Urothelium cell line (cell line): ENCODE results near the gene SIM1.

Experiments used
- DNase-seq: peaks from one replicate; pipeline ENCODE4 v3.0.0; 2011; ENCODE audit warnings: low spot score, mixed read lengths
- FAIRE-seq: peaks from 2 replicates; lab custom pipeline; 2011; peaks lifted over from hg19 to GRCh38; lab: Jason Lieb, UNC

SIM1 gene

DNA sequence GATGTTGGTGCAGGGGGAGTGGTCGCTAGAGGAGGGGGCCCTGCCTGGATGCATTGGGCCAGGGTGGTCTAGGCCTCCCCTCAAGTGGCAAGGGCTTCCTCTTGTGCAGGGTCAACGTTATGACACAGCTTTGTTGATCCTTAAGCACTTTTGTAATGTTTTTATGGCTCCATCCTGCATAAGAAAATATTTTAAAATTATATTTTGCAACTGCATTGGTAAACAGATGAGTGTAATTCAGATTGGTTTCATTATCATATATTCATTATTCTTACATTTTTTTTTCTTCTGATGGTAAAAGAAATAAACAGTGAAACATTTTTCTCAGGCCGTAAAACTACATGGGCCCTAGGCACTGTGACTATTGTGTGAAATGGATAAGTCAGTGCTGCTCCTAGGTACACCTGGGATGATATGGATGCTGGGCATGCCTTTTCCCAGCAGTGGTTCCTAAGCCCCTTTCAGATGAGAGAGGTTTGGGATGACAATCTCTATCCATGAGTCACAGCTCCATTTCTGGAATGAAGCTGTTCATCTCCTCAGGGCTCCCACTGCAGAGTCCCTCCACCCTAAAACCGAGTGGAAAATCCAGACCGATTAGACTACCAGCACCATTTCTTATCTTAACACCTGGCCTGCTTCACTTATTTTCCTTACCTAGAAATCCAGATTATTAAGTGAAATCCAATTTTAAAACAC is 5.8 kb upstream of the SIM1 start:
- FAIRE-seq: no peak

DNA sequence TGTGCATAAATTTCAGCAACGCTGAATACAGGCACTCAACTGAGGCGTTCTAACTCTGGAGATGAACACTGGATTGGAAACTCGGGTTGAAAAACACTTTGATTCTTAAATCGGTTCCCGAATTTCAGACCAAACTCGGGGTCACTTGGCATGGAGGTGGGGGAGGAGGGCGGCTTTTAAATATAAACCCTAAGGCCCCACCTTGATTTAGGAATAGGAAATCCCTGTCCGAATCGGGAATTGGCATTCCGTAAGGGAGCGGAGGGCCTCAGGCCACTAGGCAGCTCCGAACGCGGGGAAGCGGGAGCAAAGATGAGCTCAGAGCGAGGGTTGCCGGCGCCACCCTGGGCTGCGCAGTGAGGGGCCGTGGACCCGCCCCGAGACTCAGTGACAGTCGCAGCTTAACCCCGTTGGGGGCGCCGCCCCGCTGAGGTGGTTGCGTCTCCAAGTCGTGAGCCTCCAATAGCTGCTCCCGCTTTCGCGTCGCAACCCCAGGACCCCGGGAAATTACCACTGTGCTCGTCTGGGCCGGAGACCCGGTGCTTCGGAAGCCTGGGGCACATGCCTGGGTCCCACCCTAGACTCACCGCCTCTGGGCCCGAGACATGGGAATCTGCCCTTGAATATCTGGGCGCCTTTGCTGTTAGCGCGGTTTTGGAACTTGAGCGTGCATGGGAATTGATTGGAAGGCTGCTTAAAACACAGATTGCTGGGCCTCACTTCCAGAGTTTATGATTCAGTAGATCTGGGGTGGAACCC is 4.6 kb upstream of the SIM1 start:
- DNase-seq (no peak), FAIRE-seq (no peak)

More for the DNA sequence above, 5.8 kb upstream of the SIM1 start:
- DNase-seq: peak; percentile 6

DNA sequence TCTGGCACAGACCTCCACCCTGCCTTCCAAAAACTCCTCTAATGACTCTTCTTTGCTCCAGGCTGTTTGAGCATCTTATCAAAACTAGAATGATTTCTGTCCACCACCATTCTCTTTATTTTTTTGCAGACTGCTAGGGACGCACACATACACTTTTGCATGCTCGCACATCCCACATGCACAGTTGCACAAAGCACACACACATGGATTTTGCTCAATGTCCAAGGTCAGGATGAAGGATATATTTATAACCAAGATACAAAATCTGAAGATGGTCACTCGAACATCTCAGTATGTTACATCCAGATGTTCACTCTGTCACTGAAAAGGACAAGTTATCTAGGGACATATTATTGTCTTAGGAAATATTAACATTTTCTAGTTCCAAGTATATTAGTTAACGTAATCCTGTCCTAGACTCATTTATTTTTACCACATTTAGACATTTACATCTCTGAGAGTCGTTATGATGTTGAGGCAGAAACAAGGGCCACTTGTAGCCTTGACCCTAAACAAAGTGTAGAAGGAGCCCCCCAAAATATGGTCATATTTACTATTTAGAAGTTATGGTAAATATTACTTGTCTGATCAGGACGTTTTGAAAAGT is 3.4 kb upstream of the SIM1 start:
- DNase-seq: no peak
- no peak for FAIRE-seq

DNA sequence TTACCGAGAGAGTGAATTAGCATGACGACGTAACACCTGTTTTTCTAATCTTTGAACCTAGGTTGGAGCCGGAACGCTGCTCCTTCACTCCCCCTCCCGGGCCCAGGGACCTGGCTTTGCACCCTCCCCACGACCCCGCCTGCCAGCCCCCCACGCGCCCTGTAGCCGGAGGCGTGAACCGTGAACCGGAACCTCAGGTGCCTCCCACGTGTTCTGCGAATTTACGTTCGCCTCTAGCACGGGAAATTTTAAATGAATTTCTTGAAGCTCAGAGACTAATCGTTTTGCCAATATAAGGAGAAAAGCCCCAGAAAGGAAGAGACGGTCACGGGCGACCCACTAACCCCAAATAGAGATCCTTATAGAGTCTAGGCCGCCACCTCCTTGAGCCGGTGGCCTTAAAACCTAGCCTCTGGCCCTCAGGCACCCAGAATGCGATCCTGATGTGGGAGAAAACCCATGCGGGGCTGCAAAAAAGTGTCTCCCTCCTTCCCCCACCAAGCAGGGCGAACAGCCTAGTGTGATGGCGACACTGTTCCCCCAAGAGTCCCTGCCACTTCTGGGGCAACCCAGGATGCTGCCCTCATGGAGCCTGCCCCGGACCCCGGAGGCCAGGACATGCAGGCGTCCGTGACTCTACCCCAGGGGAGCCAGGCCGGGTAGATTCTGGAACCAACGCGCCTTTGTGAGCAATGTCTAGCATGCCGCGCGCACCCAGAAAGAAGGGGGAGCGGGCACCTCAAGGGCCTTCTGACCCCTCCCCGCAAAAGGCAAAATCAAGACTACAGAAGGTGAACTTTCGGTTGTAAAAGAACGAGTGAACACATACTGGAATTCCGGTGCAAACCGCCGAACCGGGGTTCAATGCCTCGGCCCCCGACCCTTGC is 2.7 kb upstream of the SIM1 start:
- FAIRE-seq (no peak), DNase-seq (no peak)

DNA sequence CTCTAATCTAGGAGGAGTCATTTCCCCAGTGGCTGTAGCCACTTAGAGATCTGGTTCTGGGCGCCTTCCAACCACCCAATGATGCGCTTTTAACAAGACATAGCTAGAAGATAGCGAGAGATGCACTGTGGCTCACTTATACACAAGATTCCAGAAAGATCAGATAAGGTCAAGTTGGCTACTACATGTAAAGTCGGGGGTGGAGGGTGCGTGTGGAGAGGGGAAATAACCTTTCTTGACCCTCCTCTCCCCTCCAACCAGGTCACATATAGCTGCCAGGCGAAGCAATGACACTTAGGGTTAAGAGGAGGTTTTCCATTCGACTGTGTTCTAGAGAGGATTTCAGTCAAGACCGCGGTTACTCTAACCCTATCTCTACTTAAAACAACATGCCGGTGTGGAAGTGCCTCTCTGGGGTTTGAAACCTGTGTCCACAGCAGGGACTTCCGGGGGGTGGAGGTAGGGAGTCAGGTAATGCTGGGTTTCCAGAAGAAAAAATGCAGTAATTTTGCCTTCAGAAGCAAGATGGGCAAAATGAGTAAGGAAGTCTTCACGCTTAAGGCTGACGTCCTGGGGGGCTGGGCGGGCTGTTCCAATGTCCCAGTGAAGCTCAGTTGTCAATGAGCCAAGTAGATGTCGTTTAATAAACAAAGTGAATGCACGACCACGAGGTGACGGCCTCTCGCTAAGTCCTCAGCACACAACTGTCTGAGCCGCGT is 1.8 kb upstream of the SIM1 start:
- no peak for DNase-seq
- no peak for FAIRE-seq

DNA sequence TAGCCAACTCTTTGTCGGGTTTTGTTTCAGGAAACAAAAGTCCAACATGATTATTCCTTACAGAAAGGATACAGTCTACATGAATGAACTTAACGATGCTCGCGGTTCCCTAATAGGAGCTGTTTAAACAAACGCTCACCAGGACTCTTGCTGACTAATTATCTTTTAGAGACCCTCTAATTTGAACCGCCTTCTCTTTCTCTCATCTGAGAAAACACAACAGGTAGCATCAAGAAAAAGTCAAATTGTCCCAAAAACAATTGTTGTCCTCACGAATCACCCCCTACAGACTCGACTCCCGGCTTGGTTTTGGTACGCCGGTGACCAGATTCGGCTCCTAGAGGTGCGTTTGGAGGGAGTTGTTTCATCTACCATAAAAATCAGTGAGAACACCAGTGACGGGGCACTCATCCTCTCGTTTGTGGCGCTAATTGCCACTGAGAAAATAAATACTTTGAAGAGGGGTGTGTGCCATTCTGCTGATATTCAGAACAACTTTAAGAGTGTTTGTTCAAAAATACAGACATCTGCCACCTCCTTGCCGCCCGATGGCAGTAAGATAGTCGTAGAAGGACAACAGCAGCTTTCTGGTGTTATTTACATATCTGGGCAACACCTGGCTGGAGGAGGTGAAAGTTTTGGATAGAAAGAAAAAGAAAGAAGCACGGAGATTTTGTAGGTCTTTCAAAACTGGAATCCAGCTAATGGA is 1.1 kb upstream of the SIM1 start:
- DNase-seq (no peak), FAIRE-seq (no peak)

DNA sequence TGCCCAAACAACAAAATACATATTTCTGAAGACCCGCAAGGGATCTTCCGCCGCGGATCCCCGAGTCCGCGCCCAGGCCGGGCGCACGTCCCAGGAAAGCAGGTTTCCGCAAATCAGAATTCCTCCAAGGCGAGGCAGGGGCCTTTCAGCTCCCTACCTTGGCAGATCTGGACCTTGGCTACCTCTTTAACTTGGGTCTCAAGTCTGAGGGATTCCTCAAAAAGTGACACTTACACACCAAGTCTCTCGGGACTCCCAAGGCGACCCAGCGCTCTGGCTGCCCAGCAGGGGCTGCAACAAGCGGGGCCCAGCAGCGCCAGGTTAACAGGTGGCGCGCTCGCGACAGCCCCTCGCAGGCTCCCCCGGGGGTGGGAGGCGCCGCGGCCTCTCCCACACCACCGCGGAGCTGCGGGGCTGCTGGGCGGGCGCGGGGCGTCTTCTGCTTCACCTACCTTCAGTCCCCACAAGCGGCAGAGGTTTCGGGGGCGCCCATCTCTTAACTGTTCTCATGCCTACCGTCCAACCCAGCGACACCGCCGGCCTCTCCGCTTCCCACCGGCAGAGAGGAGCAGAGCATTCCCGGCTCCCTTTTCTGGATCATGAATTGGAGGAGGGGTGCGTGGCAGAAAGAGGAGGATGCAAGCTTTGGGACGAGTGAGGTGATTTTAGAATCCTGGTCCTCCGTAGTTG is 414 bp downstream of the SIM1 start:
- DNase-seq: no peak
- no peak for FAIRE-seq

DNA sequence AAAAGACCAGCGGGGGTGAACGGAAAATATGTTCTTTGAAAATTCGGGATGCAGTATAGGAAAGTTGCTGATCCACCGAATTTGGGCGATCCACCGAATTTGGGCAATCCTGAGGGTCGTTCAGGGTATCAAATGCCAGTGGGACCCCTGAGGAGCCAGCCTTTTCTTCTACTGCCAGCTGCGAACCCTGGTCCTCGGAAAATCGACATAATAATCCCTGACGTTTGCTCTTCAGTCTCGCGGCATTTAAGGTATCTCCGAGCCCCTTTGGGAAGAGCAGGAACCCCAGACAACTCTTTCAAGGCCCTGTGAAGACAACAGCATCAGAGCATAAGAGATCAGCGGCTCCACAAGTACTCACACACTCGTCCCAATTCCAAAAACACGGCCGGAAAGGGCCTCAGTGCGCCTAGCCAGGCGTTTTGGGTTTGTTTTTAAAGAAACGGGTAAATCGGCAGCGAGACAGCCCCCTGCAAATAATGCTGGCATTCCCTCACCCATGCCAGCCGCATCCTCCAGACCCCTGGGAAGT is 1.0 kb downstream of the SIM1 start:
- DNase-seq (no peak), FAIRE-seq (no peak)

DNA sequence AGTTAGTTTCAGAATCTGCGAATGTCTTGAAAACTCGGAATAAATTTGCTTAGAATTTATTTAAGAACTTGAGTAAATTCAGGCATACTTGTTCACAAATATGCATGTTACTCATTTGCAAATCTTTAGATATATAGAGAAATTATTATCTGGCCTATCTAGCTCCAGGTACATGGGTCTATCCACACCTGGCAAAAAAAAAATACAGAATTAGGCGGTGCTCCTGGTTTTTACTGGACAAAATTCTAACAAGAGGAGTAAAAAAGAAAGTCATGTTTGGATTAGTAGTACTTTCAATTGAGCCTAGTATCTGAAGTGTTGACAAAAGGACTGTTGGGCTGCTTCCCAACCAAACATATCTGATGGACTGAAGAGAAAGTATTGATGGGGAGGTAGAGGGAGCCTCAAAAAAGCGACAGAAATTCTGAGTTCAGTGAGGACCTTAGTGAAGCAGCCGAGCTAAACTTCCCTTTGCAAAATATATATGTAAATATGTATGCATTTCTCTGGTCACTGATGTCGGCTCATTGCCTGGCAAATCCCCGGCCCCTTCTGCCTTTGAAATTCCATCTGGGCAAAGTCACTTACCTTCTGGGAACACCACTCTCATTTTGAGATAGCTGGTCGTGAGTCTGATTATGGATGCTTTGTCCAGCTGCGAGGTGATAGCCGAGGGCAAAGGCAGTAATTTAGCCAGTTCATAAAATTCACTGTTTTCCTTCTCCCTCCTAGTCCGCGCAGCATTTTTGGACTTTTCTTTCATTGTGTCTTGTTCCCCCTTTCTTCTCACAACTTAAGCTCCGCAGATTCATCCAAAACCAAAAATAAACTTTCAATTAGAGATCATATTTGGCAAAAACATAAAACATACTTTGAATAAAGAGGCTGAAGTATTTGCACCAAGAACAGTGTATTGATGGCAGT is 1.8 kb downstream of the SIM1 start:
- no peak for FAIRE-seq

DNA sequence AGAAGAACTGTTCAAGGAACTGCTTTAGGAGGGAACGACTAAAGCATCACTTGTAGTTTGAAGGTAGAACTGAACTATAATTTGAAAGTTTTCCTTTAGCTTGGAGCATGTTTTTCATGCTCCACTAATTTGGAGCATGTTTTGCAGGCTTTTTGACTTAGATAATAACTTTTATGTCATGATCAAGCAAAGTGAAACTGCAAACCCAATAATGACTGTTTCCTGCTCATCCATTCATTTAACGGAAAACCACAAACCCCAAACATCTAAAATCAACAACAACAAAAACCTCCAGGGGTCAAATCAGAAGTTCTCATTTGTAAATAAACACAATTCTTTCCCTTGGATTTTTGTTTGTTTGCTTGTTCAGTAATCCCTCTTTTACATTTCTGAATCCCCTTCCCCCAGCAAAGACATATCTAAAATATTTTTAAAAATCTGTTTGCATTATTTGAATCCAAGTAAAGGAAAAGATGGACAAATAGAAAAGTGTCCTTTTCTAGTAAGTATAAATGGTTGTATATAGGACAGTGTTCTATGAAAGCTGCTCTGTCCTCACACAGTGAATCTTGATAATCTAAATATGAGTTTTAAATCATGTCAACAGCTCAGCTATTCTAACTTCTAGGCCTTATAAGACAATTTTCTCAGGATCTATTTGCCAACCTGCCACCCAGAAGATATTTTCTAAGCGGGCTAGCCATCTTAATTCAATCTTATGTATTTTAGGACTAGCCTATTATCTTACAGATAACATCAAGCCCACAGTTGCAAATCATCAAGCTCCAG is 2.6 kb downstream of the SIM1 start:
- DNase-seq: no peak
- FAIRE-seq: no peak

More for the DNA sequence above, 1.8 kb downstream of the SIM1 start:
- DNase-seq: no peak

DNA sequence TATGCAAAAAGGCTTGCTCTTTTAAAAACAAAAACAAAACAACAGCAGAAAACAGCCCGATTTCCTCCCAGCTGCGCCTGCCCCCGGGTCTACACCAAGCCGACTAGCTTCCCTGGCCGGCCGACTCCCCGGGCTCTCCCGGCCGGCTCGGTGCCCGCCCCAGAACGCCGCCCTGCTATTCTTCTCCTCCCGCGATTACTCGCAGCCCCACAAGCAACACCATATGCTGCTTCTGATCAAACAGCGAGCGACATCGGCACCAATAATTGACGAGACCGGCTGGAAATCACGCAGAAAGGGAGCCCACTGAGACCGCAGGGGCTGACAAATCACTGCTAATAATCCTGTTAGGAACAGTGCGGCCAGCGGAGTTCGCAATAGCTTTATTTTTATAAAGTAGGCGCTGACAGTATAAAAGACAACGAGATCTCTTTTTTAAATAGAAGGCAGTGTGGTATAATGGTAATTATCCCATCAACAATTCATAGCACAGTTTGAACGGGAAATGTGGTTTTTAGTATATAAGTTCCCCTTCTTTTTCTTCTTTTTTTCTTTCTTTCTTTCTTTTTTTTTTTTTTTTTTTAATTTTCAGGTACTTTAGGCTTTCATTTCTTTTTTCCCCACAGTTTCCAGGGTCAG is 3.3 kb downstream of the SIM1 start:
- FAIRE-seq: no peak

DNA sequence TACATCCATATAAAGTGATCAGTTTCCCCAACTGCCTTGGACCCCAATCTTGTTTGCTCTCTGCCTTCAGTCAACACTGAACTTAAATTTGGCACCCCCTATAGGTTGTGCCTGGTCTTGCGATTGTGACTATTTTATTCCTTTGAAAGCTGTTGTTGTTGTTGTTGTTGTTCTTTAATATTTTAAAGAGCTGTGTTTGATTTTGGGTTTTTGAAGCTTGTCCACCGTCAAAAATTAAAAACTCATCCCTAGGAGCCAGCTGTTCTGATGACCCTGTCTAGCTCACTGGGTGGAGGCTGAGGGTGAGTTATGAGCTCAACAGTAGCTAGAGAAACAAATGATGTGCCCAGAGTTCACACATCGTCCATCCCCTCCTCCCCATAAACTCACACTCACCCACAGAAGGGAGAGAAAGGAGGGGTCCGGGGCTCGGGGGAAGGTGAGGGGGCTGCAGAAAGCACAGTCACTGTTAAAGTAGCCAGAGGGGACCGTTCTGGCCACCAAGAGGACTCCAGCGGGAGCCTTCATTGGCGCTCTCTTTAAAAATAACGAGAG is 4.0 kb downstream of the SIM1 start:
- no peak for FAIRE-seq

More for the DNA sequence above, 3.3 kb downstream of the SIM1 start:
- peak; percentile 70 for DNase-seq

DNA sequence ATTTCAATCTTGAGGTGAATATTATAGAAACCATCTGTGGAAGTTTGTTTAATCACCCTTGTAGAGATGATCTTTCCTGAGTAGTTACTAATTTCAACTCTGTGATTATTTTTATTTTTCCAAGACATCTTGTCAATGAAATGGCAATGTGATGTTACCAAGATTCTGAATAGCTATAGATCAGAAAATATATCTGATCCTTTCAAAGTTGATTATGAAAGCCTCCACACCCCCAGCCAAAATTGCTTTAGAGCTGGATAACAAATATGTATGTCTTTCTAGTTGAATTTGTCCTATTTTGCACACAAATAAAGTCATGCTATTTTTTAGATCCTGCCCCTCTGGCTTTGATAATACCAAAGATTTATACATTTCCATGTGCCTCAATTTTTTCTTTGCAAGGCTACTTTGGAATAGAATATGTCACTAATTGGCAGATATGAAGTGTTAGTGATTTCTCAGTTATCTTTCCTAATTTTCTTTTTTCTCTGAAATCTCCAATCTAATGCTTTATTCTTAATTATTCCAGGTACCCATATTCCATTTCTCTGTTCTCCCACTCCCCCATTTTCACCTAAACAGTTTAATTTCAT is 5.0 kb downstream of the SIM1 start:
- FAIRE-seq: no peak
- DNase-seq: no peak

More for the DNA sequence above, 4.0 kb downstream of the SIM1 start:
- peak; percentile 18 for DNase-seq

DNA sequence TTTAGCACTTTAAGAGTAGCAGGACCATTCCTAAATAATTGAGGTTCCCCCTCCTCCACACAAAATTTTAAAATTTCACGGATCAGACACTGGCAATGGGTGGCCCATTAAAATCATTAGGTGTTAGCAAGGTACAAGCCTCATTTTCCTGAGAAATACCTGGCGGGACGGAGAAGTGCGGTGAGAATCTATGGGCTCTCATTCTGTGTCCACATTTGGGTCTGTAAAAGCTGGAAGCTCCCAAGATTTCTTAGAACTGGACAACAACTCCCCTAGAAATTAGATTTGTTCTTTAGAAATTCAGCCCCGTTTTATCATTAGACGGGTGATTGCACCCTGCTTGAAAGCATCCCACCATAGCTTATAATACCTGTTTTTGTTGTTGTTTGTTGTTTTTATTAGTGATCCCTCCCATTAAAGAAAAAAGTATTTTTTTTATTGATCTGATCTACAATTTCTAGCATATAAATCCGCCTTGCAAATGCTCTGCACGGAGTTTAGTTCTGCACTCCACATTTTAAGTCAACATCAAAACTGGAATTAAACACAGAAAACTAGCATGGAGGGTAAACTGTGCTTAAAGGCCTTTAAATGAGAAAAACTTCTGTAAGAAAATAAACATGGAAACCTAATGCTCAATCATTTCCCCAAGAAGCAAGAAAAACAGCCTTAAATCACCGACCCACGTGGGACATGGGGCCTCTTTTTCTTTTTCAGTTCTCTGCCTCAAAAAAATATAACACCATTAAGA is 5.7 kb downstream of the SIM1 start:
- DNase-seq (no peak), FAIRE-seq (no peak)

DNA sequence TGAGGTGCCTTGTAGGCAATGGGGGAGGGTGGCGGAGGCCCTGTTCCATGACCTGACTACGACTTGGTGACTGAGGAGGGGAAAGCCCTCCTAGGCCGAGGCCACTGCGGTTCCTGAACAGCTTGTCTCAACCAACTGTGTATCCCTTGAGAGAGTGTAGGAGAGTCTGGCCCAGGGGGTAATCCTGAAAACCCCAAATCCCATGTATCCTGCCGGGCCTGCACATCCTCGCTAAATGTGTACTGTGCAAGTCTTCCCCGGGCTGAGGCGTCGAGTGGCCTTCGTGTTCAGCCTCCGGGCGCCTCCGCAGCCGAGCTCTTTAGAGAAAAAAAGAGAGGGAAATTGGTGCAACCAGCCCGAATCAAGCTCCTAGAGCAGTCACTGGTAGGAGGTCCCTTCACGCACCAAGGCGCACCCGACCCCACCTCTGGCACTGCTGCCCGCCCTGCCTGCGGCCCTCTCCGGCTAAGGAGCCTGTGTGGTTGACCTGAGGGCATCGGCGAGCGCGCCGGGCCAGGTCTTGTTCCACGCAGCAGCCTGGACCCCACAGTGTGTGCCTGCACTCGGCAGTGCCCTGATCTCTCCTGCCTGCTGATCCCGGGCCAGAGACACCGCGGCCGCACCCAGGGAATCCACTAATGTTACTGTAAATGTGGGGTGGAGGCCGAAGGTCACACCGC is 7.3 kb downstream of the SIM1 start:
- no peak for FAIRE-seq
- no peak for DNase-seq
